Heart left ventricle (tissue), 16 donors: ENCODE results near the gene DNAJB14. TPM values are rescaled to one million over a fixed set of nuclear protein-coding genes. Genes with fewer than 3 reads are reported as not detected.

Source experiments
- ATAC-seq, 4 donors: fragments of 200-7000 bp; cut with Tn5 transposase; one replicate each; pipeline ENCODE4 v1.9.1; 2020 to 2022; ENCODE audit warnings: moderate library complexity in 4 of 4, mild to moderate bottlenecking in 3 of 4, moderate number of reproducible peaks in 1 of 4
- DNase-seq, 5 donors: peaks; one replicate each; pipeline ENCODE4 v3.0.0-alpha.2; 2020
- H3K27ac ChIP-seq, 12 donors: fragments of 200-600 bp; sonication (generic) in 4 of 12; one replicate each; pipeline versions ENCODE4 v1.5.0 to v1.8.0; 2016 to 2022; ENCODE audit warnings: mild to moderate bottlenecking in 2 of 12
- H3K27me3 ChIP-seq, 9 donors: fragments of 200-600 bp; sonication (generic) in 2 of 9; one replicate each; pipeline versions ENCODE4 v1.5.1 to v1.8.0; 2016 to 2022; ENCODE audit warnings: mild to moderate bottlenecking in 3 of 9
- H3K36me3 ChIP-seq, 9 donors: fragments of 200-600 bp; sonication (generic) in 2 of 9; one replicate each; pipeline versions ENCODE4 v1.5.0 to v1.8.0; 2018 to 2022; ENCODE audit warnings: mild to moderate bottlenecking in 2 of 9
- H3K4me1 ChIP-seq, 12 donors: fragments of 200-600 bp; sonication (generic) in 4 of 12; one replicate each; pipeline versions ENCODE4 v1.5.0 to v1.8.0; 2016 to 2022; ENCODE audit warnings: mild to moderate bottlenecking in 3 of 12
- H3K4me3 ChIP-seq, 12 donors: fragments of 200-600 bp; sonication (generic) in 4 of 12; one replicate each; pipeline versions ENCODE4 v1.5.0 to v1.8.0; 2017 to 2022; ENCODE audit warnings: mild to moderate bottlenecking in 9 of 12, moderate library complexity in 4 of 12
- H3K9me3 ChIP-seq, 12 donors: fragments of 200-600 bp; sonication (generic) in 4 of 12; one replicate each; pipeline versions ENCODE4 v1.5.0 to v1.8.0; 2016 to 2022; ENCODE audit warnings: mild to moderate bottlenecking in 1 of 12
- POLR2A ChIP-seq, 2 donors: fragments of 450-650 bp; IDR thresholded peaks; one replicate each; pipeline ENCODE4 v1.6.1; 2017; ENCODE audit warnings: antibody characterized with exemption in 2 of 2, mild to moderate bottlenecking in 2 of 2, moderate library complexity in 2 of 2
- WGBS, 4 donors: extraction: QIAGEN DNeasy Blood & Tissue Kit in 2 of 4; methylation state at CpG; one replicate each; pipeline versions ENCODE4 v1.1.5 to v1.1.7; 2013 to 2018; 5-methylcytosine and 5-hydroxymethylcytosine counted together
- intact Hi-C, 10 donors: fragments of 100-400 bp; cut with DNase I; formaldehyde crosslinking; loops; one replicate each; pipeline versions ENCODE4 v1.11.1 to v1.14.2; 2022
- polyA plus RNA-seq, 2 donors: library from polyadenylated mRNA; stranded (reverse); fragments of 200-250 nt; gene quantifications; one replicate each; pipeline ENCODE4 v1.2.3, GENCODE V29; 2013
- total RNA-seq, 9 donors: library from RNA; depleted of rRNA in 2 of 9; stranded (reverse); fragments of >200 nt in 2 of 9; fragmentation: NEBNext Ultra II Directional in 3 of 9; extraction: Animal tissue kit (Norgen Biotek cat#: 25700) in 3 of 9; gene quantifications; one replicate each; pipeline versions ENCODE4 v1.1.0 to v1.2.4, GENCODE V29; 2016 to 2023
- TF ChIP-seq, protein P1 (sequence below), 12 donors: fragments of 200-600 bp; sonication (generic) in 4 of 12; IDR thresholded peaks; one replicate each; pipeline versions ENCODE4 v1.5.0 to v1.8.0; 2018 to 2022; ENCODE audit warnings: antibody characterized with exemption in 12 of 12, mild to moderate bottlenecking in 5 of 12
- donor health status: ischemic (EF 13 %, LVEDD 7.1; RV severe dilation, severe dysfunction).
- donor health status: healthy with polysubstance abuse.
- donor health status: DM: no; HTN: yes; CAD: no.
- donor health status: DM: no; HTN: no; CAD: no.
- donor health status: ischemic (EF 25% LVEDD 6.9; RV normal size, moderate dysfunction).
- donor health status: ischemic (EF 25% LVEDD 5.7; RV mildly dilated, moderate dysfunction).
- donor health status: healthy.
- donor health status: DM: yes; HTN: yes; CAD: no.
- donor health status: ischemic (EF 35%, LVEDD 5.7; RV mildly dilated, moderate dysfunction).
- donor health status: nonischemic (EF 11% LVEDD 7.7; RV severe dilation, severe dysfunction).
- donor health status: DM: yes; HTN: yes; CAD: no.
- donor health status: PGD.
- donor health status: ischemic (EF 29% LVEDD 5.4; RV normal size, mild dysfunction).
- donor health status: nonischemic (EF 23%, LVEDD 6.1; RV moderate dilation, normal function).

The DNAJB14 gene
- total and polyA plus RNA-seq, 11 donors = 5.4 to 26.7 (median 15.9) TPM

GRCh38 chr4:99852199-99852749 is 94.1 kb downstream of the DNAJB14 start:
- intact Hi-C loops = no loop called here
- no peaks in the 10 kb centered on the region for H3K27me3 ChIP-seq
- ATAC-seq = no peak
- H3K9me3 ChIP-seq = no peaks in the 10 kb centered on the region
- 80 to 89% (median 85%) methylated on average over 3 of the region's 3 CpGs for WGBS, 4 donors
- H3K4me3 ChIP-seq = no peak overlapping the region
- H3K36me3 ChIP-seq = no peaks in the 10 kb centered on the region
- H3K4me1 ChIP-seq = peaks cover 0 to 46% (median 0%) of the 10 kb centered on the region in 12 donors
- no peak overlapping the region for H3K27ac ChIP-seq
- no peak for TF ChIP-seq POLR2A (IDR thresholded peaks at IDR 0.05)
- TF ChIP-seq, protein P1, sequence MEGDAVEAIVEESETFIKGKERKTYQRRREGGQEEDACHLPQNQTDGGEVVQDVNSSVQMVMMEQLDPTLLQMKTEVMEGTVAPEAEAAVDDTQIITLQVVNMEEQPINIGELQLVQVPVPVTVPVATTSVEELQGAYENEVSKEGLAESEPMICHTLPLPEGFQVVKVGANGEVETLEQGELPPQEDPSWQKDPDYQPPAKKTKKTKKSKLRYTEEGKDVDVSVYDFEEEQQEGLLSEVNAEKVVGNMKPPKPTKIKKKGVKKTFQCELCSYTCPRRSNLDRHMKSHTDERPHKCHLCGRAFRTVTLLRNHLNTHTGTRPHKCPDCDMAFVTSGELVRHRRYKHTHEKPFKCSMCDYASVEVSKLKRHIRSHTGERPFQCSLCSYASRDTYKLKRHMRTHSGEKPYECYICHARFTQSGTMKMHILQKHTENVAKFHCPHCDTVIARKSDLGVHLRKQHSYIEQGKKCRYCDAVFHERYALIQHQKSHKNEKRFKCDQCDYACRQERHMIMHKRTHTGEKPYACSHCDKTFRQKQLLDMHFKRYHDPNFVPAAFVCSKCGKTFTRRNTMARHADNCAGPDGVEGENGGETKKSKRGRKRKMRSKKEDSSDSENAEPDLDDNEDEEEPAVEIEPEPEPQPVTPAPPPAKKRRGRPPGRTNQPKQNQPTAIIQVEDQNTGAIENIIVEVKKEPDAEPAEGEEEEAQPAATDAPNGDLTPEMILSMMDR (IDR thresholded peaks at IDR 0.05) = no peak
- DNase-seq = no peak

DNA sequence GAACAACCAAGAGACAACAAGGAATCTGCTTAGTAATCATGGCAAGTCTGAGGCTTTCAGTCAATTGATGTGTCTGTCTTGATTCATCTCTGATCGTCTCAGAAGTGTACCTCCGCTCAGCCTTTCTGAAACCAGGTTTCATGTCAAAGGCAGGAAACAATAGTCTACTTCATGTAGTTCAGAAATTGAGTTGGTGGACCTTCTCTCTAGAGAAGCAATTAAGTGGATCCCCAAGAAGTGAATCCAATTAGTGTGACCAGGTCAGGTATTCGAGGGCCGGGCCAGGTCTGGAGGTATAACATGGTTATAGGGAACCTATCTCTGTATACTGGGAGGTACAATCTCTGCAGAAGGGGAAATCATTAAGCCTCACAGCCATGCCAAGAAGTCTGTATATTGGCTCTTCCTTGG is 97.8 kb downstream of the DNAJB14 start:
- no peak for ATAC-seq
- Histone ChIP-seq H3K27me3 (no peaks in the 10 kb centered on the region), H3K4me3 (no peak overlapping the region), H3K9me3 (no peaks in the 10 kb centered on the region), H3K4me1 (peaks cover 0 to 40% (median 0%) of the 10 kb centered on the region in 12 donors), H3K36me3 (no peaks in the 10 kb centered on the region), H3K27ac (no peak overlapping the region)
- TF ChIP-seq, protein P1 (IDR thresholded peaks at IDR 0.05) = no peak
- TF ChIP-seq POLR2A (IDR thresholded peaks at IDR 0.05) = no peak
- WGBS, 4 donors = 87 to 95% (median 92%) methylated on average over 4 of the region's 4 CpGs
- intact Hi-C loops = no loop called here
- no peak for DNase-seq

DNA sequence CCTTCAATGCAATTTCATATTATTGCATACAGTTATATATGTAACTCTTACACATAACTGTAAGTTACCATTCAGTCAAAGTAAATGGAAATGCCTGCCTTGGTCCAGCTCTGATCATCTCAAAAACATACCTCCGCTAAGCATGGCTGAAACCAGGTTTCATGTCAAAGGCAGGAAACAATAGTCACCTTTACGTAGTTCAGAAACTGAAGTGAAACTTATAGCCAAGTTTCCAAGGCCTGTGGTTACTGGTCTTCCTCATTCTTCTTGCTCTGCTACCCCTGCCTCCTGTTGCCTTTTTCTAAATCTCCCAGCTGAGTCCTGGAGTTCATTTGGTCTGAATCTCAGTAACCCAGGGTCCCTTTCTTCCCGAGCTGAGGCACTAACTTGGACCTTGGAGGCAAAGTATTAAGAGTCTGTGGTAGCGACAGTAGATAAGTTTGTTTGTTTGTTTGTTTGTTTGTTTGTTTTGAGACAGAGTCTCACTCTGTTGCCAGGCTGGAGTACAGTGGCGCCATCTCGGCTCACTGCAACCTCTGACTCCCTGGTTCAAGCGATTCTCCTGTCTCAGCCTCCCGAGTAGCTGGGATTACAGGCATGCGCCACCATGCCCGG is 98.9 kb downstream of the DNAJB14 start:
- peak overlapping the region in 1 of 12 donors; percentile 61 for H3K27ac ChIP-seq
- no peak for DNase-seq
- intact Hi-C loops = no loop called here
- H3K27me3 ChIP-seq = no peaks in the 10 kb centered on the region
- no peak for ATAC-seq
- no peaks in the 10 kb centered on the region for H3K9me3 ChIP-seq
- H3K36me3 ChIP-seq = no peaks in the 10 kb centered on the region
- H3K4me3 ChIP-seq = no peak overlapping the region
- TF ChIP-seq, protein P1 (IDR thresholded peaks at IDR 0.05) = no peak
- TF ChIP-seq POLR2A (IDR thresholded peaks at IDR 0.05) = no peak
- 75 to 91% (median 88%) methylated on average over 10 of the region's 10 CpGs for WGBS, 4 donors
- H3K4me1 ChIP-seq = peaks cover 0 to 40% (median 0%) of the 10 kb centered on the region in 12 donors

- no peak overlapping the region for H3K4me3 ChIP-seq
- DNase-seq (no peak), ATAC-seq (no peak)
- no peaks in the 10 kb centered on the region for H3K27me3 ChIP-seq
- H3K36me3 ChIP-seq = no peaks in the 10 kb centered on the region
- WGBS, 4 donors = 50 to 78% (median 68%) methylated on average over 1 of the region's 1 CpG
- TF ChIP-seq, protein P1 (IDR thresholded peaks at IDR 0.05) = no peak
- TF ChIP-seq POLR2A (IDR thresholded peaks at IDR 0.05) = no peak
- peaks cover 0 to 38% (median 0%) of the 10 kb centered on the region in 12 donors for H3K4me1 ChIP-seq
- no peaks in the 10 kb centered on the region for H3K9me3 ChIP-seq
- H3K27ac ChIP-seq = peak overlapping the region in 1 of 12 donors; percentile 61
- intact Hi-C loops = no loop called here
Measured at GRCh38 chr4:99846891-99847290, 99.5 kb downstream of the DNAJB14 start.

Other genes starting within 250 kb of the DNAJB14 start
- 1 to 10 TPM in 2 of 9 donors, under 1 TPM in 7; 0.19 to 7.5 (median 0.34) TPM for gene DAPP1, start 129.8 kb downstream of the DNAJB14 start, total RNA-seq
- gene DAPP1, start 129.8 kb downstream of the DNAJB14 start, polyA plus RNA-seq = under 1 TPM; 0.23 to 0.30 TPM
- gene LAMTOR3, start 52.2 kb downstream of the DNAJB14 start, total RNA-seq = 10 to 100 TPM; 26.6 to 40.0 (median 32.9) TPM
- 10 to 100 TPM; 34.1 to 36.7 TPM for gene LAMTOR3, start 52.2 kb downstream of the DNAJB14 start, polyA plus RNA-seq
- gene H2AZ1, start 3.7 kb upstream of the DNAJB14 start, total RNA-seq = 100 to 1,000 TPM in 3 of 9 donors, 10 to 100 TPM in 6; 41.1 to 160 (median 81.9) TPM
- gene H2AZ1, start 3.7 kb upstream of the DNAJB14 start, polyA plus RNA-seq = 100 to 1,000 TPM in 1 of 2 donors, 10 to 100 TPM in 1; 57.3 to 255 TPM
- gene DDIT4L, start 243.8 kb upstream of the DNAJB14 start, total RNA-seq = 1 to 10 TPM in 2 of 9 donors, under 1 TPM in 6, not detected in 1; 0.28 to 3.4 (median 0.61) TPM
- gene DDIT4L, start 243.8 kb upstream of the DNAJB14 start, polyA plus RNA-seq = under 1 TPM; 0.34 to 0.36 TPM